Activated CD8-positive, alpha-beta memory T cell treated with anti-CD3 and anti-CD28 coated beads for 24 hours (primary cell): ENCODE data around the gene KIAA1328.

ENCODE experiments used
- DNase-seq: peaks from one replicate; pipeline ENCODE4 v3.0.0-alpha.2; 2020

Gene KIAA1328

DNA sequence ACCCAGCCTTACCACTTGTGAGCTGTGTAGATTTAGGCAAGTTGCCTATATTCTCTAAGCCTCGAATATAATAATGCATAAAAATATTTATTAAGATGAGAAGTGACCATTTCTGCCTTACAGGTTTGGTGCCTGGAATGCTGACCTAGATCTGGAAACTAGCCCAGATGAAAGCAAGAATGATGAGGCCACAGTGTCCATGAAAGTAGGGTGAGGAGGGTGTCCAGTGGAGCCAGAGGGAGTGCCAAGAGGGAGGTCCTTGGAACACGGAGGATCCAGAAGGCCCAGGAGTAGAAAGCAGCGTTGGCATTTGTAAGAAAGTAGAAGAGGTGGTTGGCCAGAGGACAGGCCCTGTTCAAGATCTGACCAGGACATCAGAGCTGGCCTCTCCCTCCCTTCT lies 402.3 kb downstream of the KIAA1328 start:
- no peak for DNase-seq

DNA sequence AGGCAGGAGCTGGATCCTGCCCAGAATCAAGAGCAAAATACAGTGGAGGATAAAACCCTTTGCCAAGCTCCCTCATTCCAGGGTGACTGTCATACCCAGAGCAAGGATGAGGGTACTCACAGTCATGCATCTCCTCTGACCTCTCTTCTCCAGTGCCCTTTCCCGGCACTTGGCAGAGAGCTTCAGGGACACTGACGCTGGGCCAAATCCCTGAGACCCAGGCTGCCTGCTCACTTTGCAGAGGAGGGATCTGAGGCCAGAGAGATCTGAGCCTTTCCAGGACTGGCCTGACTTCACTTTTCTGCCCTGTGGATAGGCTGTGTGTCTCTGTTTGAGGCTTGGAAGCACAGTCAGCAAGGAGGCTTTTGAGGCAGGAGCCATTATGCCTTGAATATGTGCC lies 406.7 kb downstream of the KIAA1328 start:
- DNase-seq = no peak

DNA sequence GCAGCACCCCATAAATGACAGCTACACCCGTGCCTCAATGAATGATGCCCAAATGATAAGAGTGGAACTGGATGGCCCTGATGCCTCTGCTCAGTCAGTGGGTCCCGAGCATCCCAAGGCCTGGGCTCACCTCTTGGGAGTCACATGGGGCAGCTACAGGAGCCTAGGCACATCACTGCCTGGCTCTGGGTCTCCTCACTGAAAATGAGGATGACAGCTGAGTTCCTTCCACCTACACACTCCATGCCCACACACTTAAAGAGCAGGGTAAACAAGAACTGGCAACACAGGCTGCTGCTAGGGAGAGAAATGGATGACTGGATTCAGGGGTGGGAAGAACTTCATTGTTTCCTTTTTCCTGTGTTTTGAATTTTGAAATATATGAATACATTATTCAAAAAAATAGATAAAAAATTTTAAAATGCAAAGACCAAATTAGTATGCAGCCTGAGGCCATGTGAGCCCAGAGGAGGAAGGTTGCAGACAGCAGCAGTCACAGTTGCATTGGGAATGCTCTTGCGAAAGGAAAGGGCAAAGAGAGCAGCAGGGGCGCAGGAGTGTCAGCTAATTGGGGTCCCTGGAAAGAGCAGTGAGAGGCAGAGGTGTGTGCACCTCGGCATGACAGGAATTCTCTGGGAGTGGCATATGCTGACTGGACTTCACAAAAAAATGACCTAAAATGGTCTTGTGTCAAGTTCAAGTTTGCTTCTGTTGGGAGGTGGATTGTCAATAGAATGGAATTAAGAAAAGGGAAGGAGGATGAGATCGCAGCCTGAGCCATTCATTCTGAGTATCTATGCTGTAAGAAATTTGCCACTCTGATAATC lies 409.6 kb downstream of the KIAA1328 start:
- DNase-seq = no peak

DNA sequence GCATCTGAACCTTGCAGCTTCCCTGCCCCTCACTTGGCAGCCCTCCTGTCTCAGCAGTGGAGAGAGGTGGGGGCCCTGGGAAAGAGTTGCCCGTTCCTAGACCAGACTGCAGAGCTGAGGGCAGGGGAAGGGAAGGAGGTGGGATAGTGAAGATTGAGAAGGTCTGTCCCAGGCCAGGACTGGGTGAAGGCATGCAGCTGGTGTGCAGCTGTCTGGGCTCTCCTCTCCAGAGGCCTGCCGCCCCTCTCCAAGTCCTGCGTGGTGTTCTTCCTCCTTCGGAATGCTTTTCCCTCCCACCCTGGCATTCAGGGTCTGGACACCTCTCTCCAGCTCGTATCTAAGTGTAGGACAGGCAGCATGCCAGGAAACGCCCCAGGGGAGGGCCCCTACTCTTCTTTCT lies 413.2 kb downstream of the KIAA1328 start:
- no peak for DNase-seq

DNA sequence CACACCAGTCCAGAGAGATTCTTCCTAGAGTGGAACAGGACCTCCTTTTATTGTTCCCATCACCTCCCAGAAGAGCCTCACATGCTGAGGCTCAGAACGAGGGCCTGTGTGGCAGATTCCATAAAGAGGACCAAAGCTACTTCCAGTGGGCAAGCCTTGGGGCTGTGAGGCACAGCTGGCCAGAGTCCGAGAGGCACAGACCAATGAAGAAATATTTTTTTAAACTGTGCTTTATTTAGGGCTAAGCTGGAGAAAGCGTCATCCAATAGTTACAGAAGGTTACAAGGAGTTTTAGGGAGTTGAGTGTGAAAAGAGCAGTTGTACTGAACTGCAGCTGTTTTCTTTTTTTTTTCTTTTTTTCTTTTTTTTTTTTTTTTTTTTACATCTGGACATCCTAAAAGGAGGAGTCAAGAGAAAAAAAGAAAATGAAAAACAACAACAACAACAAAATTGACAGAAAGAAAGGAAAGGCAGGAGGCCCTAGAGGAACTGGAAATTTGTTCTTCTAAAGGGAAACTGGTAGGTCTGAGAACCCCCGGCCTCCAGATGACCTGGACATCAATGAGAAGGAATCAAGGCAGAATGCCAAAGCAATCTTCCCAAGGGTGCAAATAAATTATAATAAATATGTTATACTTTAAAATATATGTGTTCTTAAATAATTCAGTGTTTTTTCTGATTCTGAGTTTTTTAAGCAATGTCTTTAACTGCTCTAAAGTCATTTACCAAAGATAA lies 414.1 kb downstream of the KIAA1328 start:
- DNase-seq = no peak

DNA sequence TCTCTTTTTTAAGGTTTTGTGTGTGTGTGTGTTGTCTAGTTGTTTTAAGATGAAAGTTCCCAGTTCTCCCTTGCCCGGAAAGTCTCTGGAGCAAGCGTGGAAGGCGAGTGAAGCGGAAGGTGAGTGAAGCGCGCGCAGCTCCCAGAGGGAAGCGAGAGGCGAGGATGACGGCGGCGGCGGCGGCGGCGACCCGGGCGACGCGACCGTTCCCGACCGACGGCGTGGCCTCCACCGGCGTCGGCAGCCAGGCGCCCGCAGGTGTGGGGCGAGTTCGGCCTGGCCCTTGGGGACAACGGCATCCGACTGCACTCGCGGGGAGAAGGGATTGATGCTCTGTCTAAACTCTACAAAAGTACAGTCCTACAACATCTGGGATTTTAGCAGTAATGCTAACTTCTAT lies 414.8 kb downstream of the KIAA1328 start:
- no peak for DNase-seq

DNA sequence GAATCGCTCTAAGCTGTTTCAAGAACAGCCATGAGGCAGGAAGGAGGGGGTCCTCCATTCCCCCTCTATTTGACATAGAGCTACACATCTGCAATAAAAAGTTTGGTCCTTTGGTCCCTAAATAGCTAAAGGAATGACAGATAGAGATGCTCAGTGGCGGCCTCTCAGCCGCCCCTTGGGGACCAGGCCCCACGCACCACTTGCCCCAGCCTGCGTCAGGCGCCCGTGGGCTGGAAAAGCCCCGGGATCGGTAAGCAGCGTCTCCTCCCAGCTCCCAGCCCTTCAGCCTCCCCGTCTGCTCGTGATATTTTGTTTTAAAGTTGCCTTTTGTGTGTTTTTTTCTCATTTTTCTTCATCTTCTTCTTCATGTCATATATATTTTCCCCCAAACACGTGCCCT lies 415.7 kb downstream of the KIAA1328 start:
- DNase-seq = no peak

DNA sequence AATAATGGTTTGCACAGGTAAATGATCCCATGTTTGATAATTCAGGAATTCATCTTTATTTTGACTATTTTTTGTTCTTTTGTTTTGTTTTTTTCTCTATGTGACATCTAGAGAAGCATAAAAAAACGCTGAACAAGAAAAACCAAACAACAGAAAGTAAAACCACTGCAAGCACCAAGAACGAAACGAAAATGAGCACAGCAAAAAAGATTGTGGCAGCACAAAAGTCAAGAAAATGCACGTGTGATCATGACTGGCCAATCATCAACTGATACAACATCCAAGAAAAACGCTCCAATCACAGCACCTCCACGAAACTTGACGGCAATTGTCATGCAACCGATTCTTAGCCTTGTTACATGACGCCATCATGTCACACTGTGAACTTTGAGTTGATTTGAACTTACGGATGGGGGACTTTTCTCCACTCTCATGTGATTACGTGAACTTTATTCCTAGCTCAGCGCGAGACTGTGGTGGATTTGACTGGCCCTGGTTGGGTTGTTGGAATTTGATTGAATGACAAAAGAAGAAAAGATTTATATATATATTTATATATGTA lies 417.9 kb downstream of the KIAA1328 start:
- DNase-seq = no peak

DNA sequence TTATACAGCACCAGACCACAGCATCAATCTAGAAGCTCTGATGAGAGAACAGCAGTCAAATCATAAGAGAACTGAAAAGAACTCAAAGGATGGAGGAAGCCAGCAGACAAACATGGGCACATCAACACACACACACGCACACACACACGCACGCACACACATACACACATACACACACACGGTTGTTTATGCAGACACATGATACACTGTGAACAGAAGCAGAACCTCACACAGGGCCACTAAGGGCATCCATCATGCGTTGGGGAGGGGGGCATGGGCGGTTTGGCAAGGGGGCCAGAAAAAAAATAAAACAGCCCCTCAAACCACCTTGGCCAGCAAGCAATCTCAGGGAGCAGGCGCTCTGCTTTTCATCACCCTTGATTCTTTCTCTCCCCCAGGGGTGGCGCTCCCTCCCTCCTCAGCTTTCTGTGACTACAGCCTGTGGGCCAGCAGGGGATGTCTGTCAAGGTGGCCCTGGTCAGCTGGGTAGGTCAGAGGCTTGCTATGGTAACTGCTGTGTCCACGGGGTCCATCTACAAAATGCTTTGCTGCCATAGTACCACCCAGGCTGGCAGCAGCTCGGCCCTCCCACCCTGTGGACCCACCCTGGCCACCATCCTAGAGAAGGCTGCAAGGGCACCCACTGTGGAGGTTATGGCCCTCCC lies 418.7 kb downstream of the KIAA1328 start:
- no peak for DNase-seq

DNA sequence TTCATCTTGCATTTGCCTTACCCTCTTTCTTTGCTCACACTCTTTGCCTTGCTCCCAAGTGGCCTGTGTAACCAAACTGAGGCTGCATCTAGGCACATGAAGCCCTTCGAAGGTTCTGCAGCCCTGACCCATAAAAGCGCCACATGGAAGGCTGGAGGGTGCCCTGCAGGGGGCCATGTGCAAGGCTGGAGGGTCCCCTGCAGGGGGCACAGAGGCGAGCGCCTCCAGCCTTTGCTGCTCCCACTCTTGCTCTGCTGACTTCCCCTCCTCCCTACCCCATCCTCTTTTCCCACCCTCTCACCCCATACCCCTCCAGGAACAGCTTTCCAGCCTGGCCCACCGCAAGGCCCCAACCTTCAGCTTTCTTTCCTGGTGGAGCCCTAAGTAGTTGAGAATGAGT lies 419.4 kb downstream of the KIAA1328 start:
- no peak for DNase-seq

DNA sequence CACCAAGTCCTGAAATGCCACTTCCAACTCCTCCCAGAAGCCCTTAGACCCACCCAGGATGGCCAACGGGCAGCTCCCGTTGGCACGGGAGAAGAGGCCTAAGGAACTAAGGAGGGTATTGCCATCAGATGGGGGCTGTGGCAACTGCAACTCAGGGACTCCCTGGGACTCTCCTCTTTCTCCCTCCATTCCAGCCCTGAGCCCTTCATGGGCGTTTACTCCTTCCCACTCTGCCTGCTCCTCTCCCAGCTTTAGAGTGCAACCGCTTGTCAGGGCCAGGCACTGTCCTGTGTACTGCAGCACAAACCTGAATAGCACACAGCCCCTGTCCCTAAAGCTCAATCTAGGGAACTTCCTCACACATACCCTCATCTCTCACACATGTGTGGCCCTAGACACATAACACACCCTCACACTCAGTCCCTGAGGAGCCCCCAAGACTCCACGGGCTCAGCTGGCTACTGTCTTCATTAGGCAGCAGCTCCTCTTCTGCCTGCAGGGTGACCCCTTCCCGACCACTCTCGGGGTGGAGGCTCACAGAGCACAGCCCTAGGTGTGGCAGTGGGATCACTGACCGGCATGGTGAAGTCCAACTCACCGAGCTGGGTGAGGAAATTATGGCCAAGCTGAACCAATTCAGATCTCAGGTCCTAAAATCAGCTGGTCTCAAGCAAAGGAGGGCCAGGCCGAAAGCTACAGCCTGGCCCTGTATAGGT lies 420.4 kb downstream of the KIAA1328 start:
- no peak for DNase-seq

DNA sequence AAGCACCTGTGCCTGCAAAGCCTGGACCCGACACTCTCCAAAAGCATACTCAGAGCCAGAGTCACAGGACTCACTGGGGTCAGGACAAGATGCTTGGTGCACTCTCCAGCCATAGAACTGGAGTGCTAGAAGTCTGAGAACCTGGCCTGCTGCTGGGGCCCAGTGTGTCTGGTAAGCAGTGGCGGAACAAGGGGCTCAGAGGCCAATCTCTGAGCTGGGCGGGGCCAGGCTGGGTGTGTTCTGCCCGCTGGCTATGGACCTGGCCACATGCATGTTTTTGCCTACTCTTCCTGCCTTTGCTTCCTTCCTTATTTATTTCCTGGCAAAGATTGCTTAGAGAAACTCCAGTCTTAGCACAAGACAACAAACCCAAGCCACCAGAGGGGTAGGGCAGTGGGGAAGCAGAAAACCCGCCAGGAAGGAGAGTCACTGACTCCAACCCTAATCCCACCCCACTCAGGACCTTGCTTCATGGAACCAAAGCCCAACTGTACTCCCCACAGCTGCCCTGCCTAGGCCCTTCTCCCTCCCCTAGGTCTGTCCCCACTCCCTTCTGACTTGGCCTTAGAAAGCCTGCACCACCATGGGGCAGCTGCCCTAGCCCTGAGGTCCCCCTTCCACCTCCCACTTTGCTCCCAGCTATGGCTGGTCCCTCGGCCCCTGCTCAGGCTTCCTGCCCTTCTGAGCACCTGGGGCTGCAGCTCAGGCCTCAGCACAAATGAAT lies 421.1 kb downstream of the KIAA1328 start:
- DNase-seq = no peak

DNA sequence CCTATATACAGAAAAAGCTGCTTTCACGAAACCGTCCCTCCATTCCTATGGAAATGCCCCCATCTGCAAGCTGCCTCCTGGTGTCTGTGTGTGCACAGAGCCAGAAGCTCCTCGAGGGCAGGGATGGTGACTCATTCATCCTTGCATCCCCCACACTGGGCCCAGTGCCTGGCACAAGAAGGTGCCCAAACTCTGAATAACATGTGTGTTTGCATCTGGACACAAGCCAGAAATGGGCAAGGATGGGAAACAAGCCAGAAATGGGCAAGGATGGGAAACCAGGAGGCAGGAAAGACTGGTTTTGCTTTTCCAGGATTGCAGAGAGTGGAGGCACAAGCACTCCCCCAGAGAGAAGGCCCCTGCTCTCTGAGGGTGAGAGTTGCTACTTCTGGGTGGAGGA lies 422.8 kb downstream of the KIAA1328 start:
- no peak for DNase-seq

DNA sequence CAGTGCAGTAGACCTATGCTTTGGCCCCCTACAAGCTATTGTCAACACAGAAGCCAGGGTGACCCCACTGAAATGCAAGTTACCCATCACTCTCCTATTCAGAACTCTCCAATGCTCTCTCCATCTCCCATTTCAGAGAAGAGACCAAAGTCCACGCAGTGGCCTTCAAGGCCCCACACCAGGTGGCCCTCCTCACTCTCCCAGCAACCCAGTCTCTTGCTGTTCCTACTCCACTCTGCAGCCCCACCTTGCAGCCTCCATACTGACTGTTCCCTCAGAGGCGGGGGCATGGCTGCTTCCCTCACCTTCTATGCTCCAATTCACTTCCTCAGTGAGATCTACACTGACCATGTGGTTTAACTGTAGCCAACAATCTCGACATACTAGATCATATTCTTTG lies 423.4 kb downstream of the KIAA1328 start:
- no peak for DNase-seq

DNA sequence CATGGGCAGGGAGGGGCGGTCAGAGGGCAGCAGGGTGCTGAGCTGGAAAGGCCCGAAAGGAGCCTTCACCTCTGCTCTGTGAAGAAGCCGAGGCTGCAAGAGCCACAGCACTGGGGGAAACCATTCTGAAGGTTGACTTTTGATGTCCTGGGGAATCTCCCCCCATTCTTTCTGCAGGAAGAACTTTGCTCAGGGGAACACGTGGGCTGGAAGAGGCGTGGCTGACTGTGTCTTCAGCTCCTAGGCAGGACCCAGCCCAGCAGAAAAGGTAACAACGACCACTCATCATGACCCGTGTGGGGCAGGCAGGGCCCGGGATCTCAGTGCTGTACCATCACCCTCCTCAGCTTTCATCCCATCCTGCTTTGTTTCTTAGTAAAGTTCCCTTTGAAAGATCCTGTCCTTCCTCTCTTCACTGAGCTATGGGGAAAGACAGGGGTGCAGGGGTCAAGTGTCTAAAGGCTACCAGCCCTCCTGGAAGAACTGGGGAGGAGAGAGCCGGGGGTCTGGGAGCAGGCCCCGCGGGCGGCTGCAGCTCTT lies 424.0 kb downstream of the KIAA1328 start:
- DNase-seq = no peak

DNA sequence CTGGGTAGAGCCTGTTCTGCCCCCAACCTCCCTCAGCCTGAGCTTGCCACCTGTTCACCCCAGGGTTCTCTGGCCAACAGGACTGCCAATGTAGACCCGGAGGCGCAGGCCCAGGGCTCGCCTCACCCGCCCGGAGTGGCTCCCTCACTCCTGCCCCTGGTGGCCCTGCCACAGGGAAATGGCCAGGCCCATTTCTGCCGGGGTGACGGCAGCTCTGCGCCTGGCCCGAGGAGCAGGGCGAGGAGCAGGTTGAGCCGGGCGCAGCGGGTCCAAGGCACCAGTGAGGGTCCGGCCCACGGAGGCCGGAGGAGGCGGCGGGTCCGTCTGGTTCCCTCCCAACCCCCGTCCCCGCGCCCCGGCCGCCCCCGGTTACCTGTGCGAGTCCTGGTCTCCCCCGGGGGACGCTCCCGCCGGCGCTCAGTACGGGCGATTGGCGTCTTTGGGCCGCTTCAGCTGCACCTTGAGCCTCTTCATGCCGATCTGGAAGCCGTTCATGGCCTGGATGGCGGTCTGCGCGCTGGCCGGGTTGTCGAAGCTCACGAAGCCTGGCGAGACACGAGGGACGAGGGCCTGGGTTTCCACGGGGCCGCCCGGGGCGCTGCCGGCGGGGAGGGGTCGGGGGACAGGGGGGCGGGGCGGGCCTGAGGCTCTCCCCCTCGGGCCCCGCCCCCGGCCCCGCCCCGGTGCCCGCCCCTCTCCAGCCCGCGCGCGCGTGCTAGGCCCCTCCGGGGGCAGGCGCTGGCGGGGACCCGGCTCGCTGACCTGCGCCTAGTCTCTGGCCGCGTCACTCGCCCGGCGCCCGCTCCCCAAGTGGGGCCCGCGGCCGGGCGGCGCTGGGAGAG lies 424.7 kb downstream of the KIAA1328 start:
- no peak for DNase-seq

DNA sequence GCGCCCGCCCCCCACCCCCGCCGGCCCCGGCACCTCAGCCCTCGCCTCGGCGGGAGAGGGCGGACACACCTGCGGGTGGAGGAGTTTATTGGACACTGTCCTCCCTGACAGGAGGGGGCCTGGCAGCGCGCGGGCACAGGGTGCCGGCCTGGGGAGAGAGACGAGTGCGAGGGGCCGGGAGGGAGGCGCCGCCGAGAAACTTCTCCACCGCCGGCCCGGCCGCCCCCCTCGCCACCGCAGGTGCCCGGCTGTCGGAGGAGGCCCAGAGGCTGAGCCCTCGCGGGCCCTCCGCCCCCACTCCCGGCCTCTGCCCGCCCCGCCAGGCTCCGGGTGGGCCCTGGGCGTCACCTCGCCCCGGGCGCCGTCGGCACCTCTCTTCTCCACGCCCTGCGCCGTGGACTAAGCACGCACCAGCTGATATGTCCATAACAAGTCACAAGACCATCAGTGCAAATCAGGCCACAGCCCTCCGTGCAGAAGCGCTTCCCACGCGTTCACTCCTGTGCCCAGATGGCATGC lies 425.4 kb downstream of the KIAA1328 start:
- no peak for DNase-seq

DNA sequence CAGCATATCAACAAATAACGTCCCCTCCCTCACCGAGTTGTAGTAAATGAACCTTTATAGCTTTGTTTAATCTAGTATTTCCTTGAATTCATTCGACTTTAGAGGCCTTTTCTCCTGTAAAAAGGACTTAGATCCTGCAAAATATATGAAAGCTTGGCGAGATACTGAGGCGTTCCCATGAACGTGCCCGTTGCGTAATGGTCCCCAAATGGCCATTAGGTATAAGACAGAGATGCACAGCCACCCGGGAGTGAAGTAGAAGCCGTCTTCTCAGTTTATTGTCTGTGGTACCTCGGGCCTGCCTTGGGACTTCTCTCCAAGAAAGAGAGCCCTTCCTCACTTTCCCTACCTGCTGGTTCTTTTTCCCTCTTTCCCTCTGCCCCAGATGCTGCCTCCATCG lies 426.0 kb downstream of the KIAA1328 start:
- no peak for DNase-seq

DNA sequence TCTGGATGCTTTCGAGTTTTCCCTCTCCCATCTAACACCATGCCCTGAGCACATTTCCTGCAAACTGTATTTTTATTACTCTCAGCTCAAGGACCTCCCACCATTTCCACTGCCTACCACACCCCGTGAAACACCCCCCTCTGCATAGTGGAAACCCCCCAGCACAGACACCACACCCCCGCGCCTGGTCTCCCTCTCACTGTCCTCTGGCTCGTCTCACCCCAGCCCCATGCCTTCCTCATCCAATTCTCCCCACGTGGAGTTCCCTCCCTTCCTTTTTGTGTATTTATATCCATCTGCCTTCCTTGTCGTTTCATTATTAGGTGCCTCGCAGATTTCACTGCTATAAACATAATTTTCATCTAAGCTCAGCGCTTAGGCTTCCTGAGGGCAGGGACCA lies 429.2 kb downstream of the KIAA1328 start:
- no peak for DNase-seq

DNA sequence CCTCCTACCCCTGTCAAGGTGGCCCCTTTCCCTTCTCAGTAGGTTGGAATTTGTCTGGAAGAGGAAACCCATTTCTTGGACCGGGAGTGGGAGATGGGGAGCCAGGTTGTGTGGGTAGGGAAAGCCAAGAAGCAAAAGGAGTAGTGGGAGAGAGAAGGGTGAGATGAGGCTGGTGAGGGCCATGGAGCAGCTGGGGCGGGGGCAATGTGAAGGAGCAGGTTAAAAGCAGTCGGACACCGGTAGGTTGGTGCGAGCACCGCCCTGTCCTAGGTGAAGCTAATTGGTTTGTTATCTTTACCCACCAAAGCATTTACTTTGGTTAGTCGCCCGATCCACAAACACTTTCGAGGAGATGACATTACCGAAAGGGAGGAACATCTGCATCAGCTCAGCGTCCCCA lies 429.9 kb downstream of the KIAA1328 start:
- DNase-seq = no peak

DNA sequence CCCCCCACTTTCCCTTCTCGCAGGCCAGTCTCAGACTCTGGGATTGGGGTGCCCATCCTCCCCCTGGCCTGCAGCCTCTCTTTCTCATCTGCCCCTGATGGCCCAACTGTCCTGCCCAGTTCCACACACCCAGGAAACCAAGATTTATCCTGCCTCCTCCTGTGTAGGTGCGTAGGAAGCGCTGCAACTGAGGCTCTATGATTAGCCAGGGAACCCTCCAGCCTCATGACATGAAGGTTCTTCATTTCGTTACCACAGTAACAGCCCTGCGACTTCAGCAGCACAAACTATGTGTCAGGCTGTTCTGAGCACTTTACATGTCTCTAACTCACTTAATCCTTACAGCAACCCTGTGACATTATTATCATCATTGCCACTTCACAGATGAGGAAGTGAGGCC lies 430.8 kb downstream of the KIAA1328 start:
- no peak for DNase-seq
